Activated CD8-positive, alpha-beta memory T cell treated with anti-CD3 and anti-CD28 coated beads for 24 hours (primary cell): ENCODE measurements around the gene MAST1.
A peak's percentile ranks its signal among the peaks of the same experiment; 100 is the strongest.
"Not testable (repeated sequence)": the region's sequence is repeated elsewhere in the genome, so short reads cannot be mapped to it uniquely, and the experiment has no call there.

Source experiments
- DNase-seq: peaks from one replicate; pipeline ENCODE4 v3.0.0-alpha.2; 2020

The MAST1 gene

GRCh38 chr19:12838182-12838885 is at the start of gene MAST1:
TSS of gene MAST1 (plus strand) at chr19:12838515. CDS start at chr19:12838573, 58 bp downstream.
- DNase-seq, result peak; percentile 74

- DNase-seq, result peak; percentile 73
Observed at GRCh38 chr19:12788682-12789097, 49.6 kb upstream of the MAST1 start.

- no peak for DNase-seq
Observed at GRCh38 chr19:12789098-12789903, 49.0 kb upstream of the MAST1 start.

GRCh38 chr19:12789904-12790619 is 48.3 kb upstream of the MAST1 start:
- peak; percentile 96 for DNase-seq

- peak; percentile 69 for DNase-seq
Observed at GRCh38 chr19:12790628-12791344, 47.5 kb upstream of the MAST1 start.

GRCh38 chr19:12791345-12792050 is 46.8 kb upstream of the MAST1 start, which contains the start of gene JUNB:
TSS of gene JUNB (plus strand) at chr19:12791486. CDS start at chr19:12791772, 286 bp downstream.
- peak; percentile 98 for DNase-seq

- DNase-seq, result peak; percentile 90
Observed at GRCh38 chr19:12792051-12792852, 46.1 kb upstream of the MAST1 start.

- no peak for DNase-seq
Observed at GRCh38 chr19:12792853-12793289, 45.4 kb upstream of the MAST1 start.

GRCh38 chr19:12793290-12794195 is 44.8 kb upstream of the MAST1 start:
- peak; percentile 98 for DNase-seq

GRCh38 chr19:12794196-12794941 is 43.9 kb upstream of the MAST1 start:
- DNase-seq, result no peak

- DNase-seq, result no peak
Observed at GRCh38 chr19:12794971-12795381, 43.3 kb upstream of the MAST1 start.

GRCh38 chr19:12796146-12797071 is 41.9 kb upstream of the MAST1 start:
- DNase-seq, result peak; percentile 89

- no peak for DNase-seq
Observed at GRCh38 chr19:12797141-12797587, 41.2 kb upstream of the MAST1 start.

GRCh38 chr19:12797607-12798006 is 40.7 kb upstream of the MAST1 start:
- DNase-seq, result not testable (repeated sequence)

- DNase-seq, result no peak
Observed at GRCh38 chr19:12799742-12800465, 38.4 kb upstream of the MAST1 start.

- DNase-seq, result no peak
Observed at GRCh38 chr19:12800466-12800770, 37.9 kb upstream of the MAST1 start.

- peak; percentile 59 for DNase-seq
Observed at GRCh38 chr19:12800923-12801465, 37.3 kb upstream of the MAST1 start.
